Keratinocyte (primary cell): ENCODE data around the gene KCNMA1. TPM values are rescaled to one million over a fixed set of nuclear protein-coding genes. Genes with fewer than 3 reads are reported as not detected.

Experiments used
- DNase-seq: peaks from one replicate; pipeline ENCODE4 v3.0.0-alpha.2; 2011; ENCODE audit warnings: low read depth, missing footprints, low spot score
- FAIRE-seq: peaks from 2 replicates; lab custom pipeline; 2011; peaks lifted over from hg19 to GRCh38; lab: Jason Lieb, UNC
- H2AFZ ChIP-seq: 2 replicates; pipeline ENCODE4 v1.6.0; 2012; ENCODE audit warnings: low read length, control low read depth, inconsistent platforms; ENCODE audit not compliant: control insufficient read depth
- H3K27ac ChIP-seq: 2 replicates; pipeline ENCODE4 v1.5.1; 2011; ENCODE audit warnings: low read length; ENCODE audit not compliant: control insufficient read depth, insufficient read depth
- H3K27me3 ChIP-seq: 3 replicates; pipeline ENCODE4 v1.6.0; 2011; ENCODE audit warnings: low read length; ENCODE audit not compliant: control insufficient read depth, insufficient read depth; ENCODE audit errors: extremely low read depth
- H3K36me3 ChIP-seq, 2 experiments: 2 replicates in 1 of 2; 3 replicates in 1 of 2; pipeline ENCODE4 v1.5.1; 2011; ENCODE audit warnings: low read length in 2 of 2, mild to moderate bottlenecking in 1 of 2; ENCODE audit not compliant: control insufficient read depth in 2 of 2, insufficient read depth in 2 of 2; ENCODE audit errors: extremely low read depth in 1 of 2
- H3K4me1 ChIP-seq: 3 replicates; pipeline ENCODE4 v1.5.1; 2011; ENCODE audit warnings: low read length; ENCODE audit not compliant: control insufficient read depth, insufficient read depth; ENCODE audit errors: extremely low read depth
- H3K4me2 ChIP-seq: 3 replicates; pipeline ENCODE4 v1.6.0; 2011; ENCODE audit warnings: low read depth, low read length; ENCODE audit not compliant: control insufficient read depth, insufficient read depth; ENCODE audit errors: extremely low read depth
- H3K4me3 ChIP-seq, 3 experiments: fragments of 200-600 bp in 1 of 3; sonication (generic) in 1 of 3; 2 replicates in 2 of 3; 3 replicates in 1 of 3; pipeline ENCODE4 v1.5.1; 2011 to 2016; ENCODE audit warnings: low read length in 3 of 3, mild to moderate bottlenecking in 3 of 3, control low read depth in 2 of 3, inconsistent platforms in 1 of 3, low read depth in 1 of 3, mixed read lengths in 1 of 3, mixed run types in 1 of 3, moderate library complexity in 1 of 3; ENCODE audit not compliant: control insufficient read depth in 2 of 3, insufficient read depth in 2 of 3; ENCODE audit errors: extremely low read depth in 1 of 3
- H3K79me2 ChIP-seq: 2 replicates; pipeline ENCODE4 v1.6.0; 2012; ENCODE audit warnings: low read length; ENCODE audit not compliant: control insufficient read depth, insufficient read depth
- H3K9ac ChIP-seq: 3 replicates; pipeline ENCODE4 v1.6.0; 2011; ENCODE audit warnings: low read length; ENCODE audit not compliant: control insufficient read depth, insufficient read depth; ENCODE audit errors: extremely low read depth
- H3K9me1 ChIP-seq: 3 replicates; pipeline ENCODE4 v1.6.0; 2011; ENCODE audit warnings: low read length; ENCODE audit not compliant: control insufficient read depth, insufficient read depth; ENCODE audit errors: extremely low read depth
- H3K9me3 ChIP-seq: 2 replicates; pipeline ENCODE4 v1.5.1; 2012; ENCODE audit warnings: low read depth, low read length; ENCODE audit not compliant: control insufficient read depth
- H4K20me1 ChIP-seq: 3 replicates; pipeline ENCODE4 v1.6.0; 2011; ENCODE audit warnings: low read length; ENCODE audit not compliant: control insufficient read depth, insufficient read depth; ENCODE audit errors: extremely low read depth
- CTCF ChIP-seq, 3 experiments: IDR thresholded peaks in 1 of 3; conservative IDR thresholded peaks in 1 of 3; optimal IDR thresholded peaks in 1 of 3; 2 replicates in 2 of 3; 3 replicates in 1 of 3; pipeline versions ENCODE3 to v1.5.1; 2011; ENCODE audit warnings: low read length in 3 of 3, mild to moderate bottlenecking in 3 of 3, moderate library complexity in 2 of 3, control low read depth in 1 of 3, inconsistent platforms in 1 of 3; ENCODE audit not compliant: insufficient read depth in 2 of 3; ENCODE audit errors: extremely low read depth in 1 of 3
- EZH2 ChIP-seq: IDR thresholded peaks from one replicate; pipeline ENCODE4 v1.6.1; 2012; ENCODE audit warnings: inconsistent platforms, mild to moderate bottlenecking, low read length, moderate library complexity
- dilution Hi-C: fragments of 300-500 bp; cut with MboI; formaldehyde crosslinking; loops from one replicate; pipeline ENCODE4 v1.7.0; 2020; ENCODE audit warnings: low sequenced_read_pairs; ENCODE audit not compliant: extremely low pct_ligation_motif_present
- polyA plus RNA-seq, 5 experiments: library from polyadenylated mRNA; depleted of rRNA in 3 of 5; stranded (reverse) in 3 of 5; stranded (forward) in 1 of 5; unstranded in 1 of 5; fragments of >200 nt; gene quantifications; 1 replicate in 1 of 5; 2 replicates in 3 of 5; 3 replicates in 1 of 5; pipeline versions ENCODE4 v1.2.1 to v1.2.3, GENCODE V29; 2011 to 2012; ENCODE audit warnings: missing spikeins in 2 of 5, low read depth in 1 of 5, low replicate concordance in 1 of 5

The KCNMA1 gene
- polyA plus RNA-seq, 1 donor (not counting 4 experiments of a cell fraction or from before 2014, with no cell fraction given), result 6.3 TPM

- H3K4me3 ChIP-seq, result no peak overlapping the region
- no peaks in the 10 kb centered on the region for H3K36me3 ChIP-seq
- H3K27me3 ChIP-seq, result no peaks in the 10 kb centered on the region
- DNase-seq, result no peak
- H3K79me2 ChIP-seq, result no peaks in the 10 kb centered on the region
- no peak overlapping the region for H3K27ac ChIP-seq
- H3K9me1 ChIP-seq, result no peaks in the 10 kb centered on the region
- H4K20me1 ChIP-seq, result no peaks in the 10 kb centered on the region
- H3K4me2 ChIP-seq, result no peak overlapping the region
- no peaks in the 10 kb centered on the region for H3K9me3 ChIP-seq
- FAIRE-seq, result no peak
- no peak overlapping the region for H2AFZ ChIP-seq
- H3K4me1 ChIP-seq, result no peaks in the 10 kb centered on the region
- H3K9ac ChIP-seq, result no peak overlapping the region
- TF ChIP-seq CTCF (optimal IDR thresholded peaks at IDR 0.05 in 1 of 3, IDR thresholded peaks at IDR 0.05 in 1 of 3, conservative IDR thresholded peaks at IDR 0.05 in 1 of 3; ENCODE audit: extremely low read depth in 1 of 3, insufficient read depth in 2 of 3, low read length in 3 of 3) (no peak), EZH2 (no peak)
- dilution Hi-C loops, result no loop called here
Observed at GRCh38 chr10:77240041-77240652, 397.5 kb downstream of the KCNMA1 start.

GRCh38 chr10:77237120-77237519 is 400.5 kb downstream of the KCNMA1 start:
- no peaks in the 10 kb centered on the region for H3K9me1 ChIP-seq
- dilution Hi-C loops, result no loop called here
- H3K4me1 ChIP-seq, result no peaks in the 10 kb centered on the region
- FAIRE-seq (no peak), DNase-seq (no peak)
- H3K79me2 ChIP-seq, result no peaks in the 10 kb centered on the region
- no peak overlapping the region for H3K4me2 ChIP-seq
- H3K36me3 ChIP-seq, result no peaks in the 10 kb centered on the region
- H3K9ac ChIP-seq, result no peak overlapping the region
- H3K27ac ChIP-seq, result no peak overlapping the region
- H3K9me3 ChIP-seq, result no peaks in the 10 kb centered on the region
- no peak for TF ChIP-seq CTCF (optimal IDR thresholded peaks at IDR 0.05 in 1 of 3, IDR thresholded peaks at IDR 0.05 in 1 of 3, conservative IDR thresholded peaks at IDR 0.05 in 1 of 3; ENCODE audit: extremely low read depth in 1 of 3, insufficient read depth in 2 of 3, low read length in 3 of 3)
- TF ChIP-seq EZH2, result no peak
- no peaks in the 10 kb centered on the region for H4K20me1 ChIP-seq
- H3K27me3 ChIP-seq, result no peaks in the 10 kb centered on the region
- H2AFZ ChIP-seq, result no peak overlapping the region
- H3K4me3 ChIP-seq, result no peak overlapping the region
